ENCODE measurements around the gene UQCR10.

UQCR10 gene

GRCh38 chr22:29801796-29802195 lies 34.6 kb downstream of the UQCR10 start:
- ChIA-PET POLR2A (no interaction called here), CTCF (no interaction called here)
- Histone ChIP-seq H3K4me1 (ENCODE audit: control insufficient read depth, insufficient read depth, low read length) (no peaks in the 10 kb centered on the region), H3K36me3 (ENCODE audit: control insufficient read depth in 2 of 2, insufficient read depth in 1 of 2, low read length in 2 of 2) (peaks cover 22 to 89% of the 10 kb centered on the region in 2 experiments), H3K4me3 (ENCODE audit: low read depth, low read length) (no peak overlapping the region), H3K9me3 (ENCODE audit: control insufficient read depth, insufficient read depth, low read depth, low read length) (no peaks in the 10 kb centered on the region), H3K27ac (ENCODE audit: extremely low read depth, low read depth, low read length) (no peak overlapping the region)
- TF ChIP-seq ZNF624 (tag by site-specific recombination; IDR thresholded peaks at IDR 0.05) (no peak), REPIN1 (tag by site-specific recombination; IDR thresholded peaks at IDR 0.05; ENCODE audit: low read depth) (no peak)

GRCh38 chr22:29803190-29803589 lies 36.0 kb downstream of the UQCR10 start:
- Histone ChIP-seq H3K4me1 (ENCODE audit: control insufficient read depth, insufficient read depth, low read length) (no peaks in the 10 kb centered on the region), H3K36me3 (ENCODE audit: control insufficient read depth in 2 of 2, insufficient read depth in 1 of 2, low read length in 2 of 2) (peaks cover 34 to 91% of the 10 kb centered on the region in 2 experiments), H3K9me3 (ENCODE audit: control insufficient read depth, insufficient read depth, low read depth, low read length) (no peaks in the 10 kb centered on the region), H3K4me3 (ENCODE audit: low read depth, low read length) (no peak overlapping the region), H3K27ac (ENCODE audit: extremely low read depth, low read depth, low read length) (no peak overlapping the region)
- peak; percentile 61; the same call in 1 of the 2 replicates for TF ChIP-seq ZNF768 (tag by site-specific recombination; IDR thresholded peaks at IDR 0.05)
- TF ChIP-seq ZNF785 (tag by site-specific recombination; IDR thresholded peaks at IDR 0.05) = no peak
- TF ChIP-seq, protein P1, sequence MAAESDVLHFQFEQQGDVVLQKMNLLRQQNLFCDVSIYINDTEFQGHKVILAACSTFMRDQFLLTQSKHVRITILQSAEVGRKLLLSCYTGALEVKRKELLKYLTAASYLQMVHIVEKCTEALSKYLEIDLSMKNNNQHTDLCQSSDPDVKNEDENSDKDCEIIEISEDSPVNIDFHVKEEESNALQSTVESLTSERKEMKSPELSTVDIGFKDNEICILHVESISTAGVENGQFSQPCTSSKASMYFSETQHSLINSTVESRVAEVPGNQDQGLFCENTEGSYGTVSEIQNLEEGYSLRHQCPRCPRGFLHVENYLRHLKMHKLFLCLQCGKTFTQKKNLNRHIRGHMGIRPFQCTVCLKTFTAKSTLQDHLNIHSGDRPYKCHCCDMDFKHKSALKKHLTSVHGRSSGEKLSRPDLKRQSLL (tag by site-specific recombination; IDR thresholded peaks at IDR 0.05) = no peak
- TF ChIP-seq ZNF280C (tag by site-specific recombination; IDR thresholded peaks at IDR 0.05) = no peak
- no peak for TF ChIP-seq ZSCAN30 (tag by site-specific recombination; IDR thresholded peaks at IDR 0.05)
- ChIA-PET CTCF (interaction anchor here (0.9 to 2.2 kb wide), 2 partner anchors 202 to 213 kb away, joined by 3 to 9 read pairs; no protein-coding TSS in a partner anchor), POLR2A (no interaction called here)

DNA sequence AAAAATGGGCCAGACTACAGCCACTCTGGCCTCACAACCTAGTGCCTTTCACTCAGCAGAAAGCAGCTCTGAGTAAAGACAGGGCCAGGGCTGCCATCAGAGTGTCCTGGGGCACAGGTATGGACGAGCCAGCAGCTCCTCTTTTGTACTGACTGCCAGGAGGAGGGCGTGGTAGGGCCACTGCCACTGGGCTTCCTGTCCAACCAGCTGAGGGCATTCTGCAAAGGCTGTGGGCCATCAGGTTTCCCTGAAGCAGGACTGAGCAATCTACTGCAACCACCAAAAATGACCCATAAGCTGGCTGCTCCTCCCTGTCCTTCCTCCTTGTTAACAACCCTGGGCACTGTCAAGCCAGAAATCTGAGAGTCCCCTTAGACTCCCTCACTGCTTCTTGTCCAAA lies 37.8 kb downstream of the UQCR10 start:
- H3K9me3 ChIP-seq (ENCODE audit: control insufficient read depth, insufficient read depth, low read depth, low read length) = no peaks in the 10 kb centered on the region
- peaks cover 44 to 83% of the 10 kb centered on the region in 2 experiments for H3K36me3 ChIP-seq (ENCODE audit: control insufficient read depth in 2 of 2, insufficient read depth in 1 of 2, low read length in 2 of 2)
- no peaks in the 10 kb centered on the region for H3K4me1 ChIP-seq (ENCODE audit: control insufficient read depth, insufficient read depth, low read length)
- H3K27ac ChIP-seq (ENCODE audit: extremely low read depth, low read depth, low read length) = no peak overlapping the region
- H3K4me3 ChIP-seq (ENCODE audit: low read depth, low read length) = no peak overlapping the region
- ChIA-PET POLR2A (no interaction called here), CTCF (interaction anchor here (0.8 to 2.2 kb wide), 2 partner anchors 16 to 200 kb away, joined by 3 to 9 read pairs; no protein-coding TSS in a partner anchor)
- TF ChIP-seq, protein P2, sequence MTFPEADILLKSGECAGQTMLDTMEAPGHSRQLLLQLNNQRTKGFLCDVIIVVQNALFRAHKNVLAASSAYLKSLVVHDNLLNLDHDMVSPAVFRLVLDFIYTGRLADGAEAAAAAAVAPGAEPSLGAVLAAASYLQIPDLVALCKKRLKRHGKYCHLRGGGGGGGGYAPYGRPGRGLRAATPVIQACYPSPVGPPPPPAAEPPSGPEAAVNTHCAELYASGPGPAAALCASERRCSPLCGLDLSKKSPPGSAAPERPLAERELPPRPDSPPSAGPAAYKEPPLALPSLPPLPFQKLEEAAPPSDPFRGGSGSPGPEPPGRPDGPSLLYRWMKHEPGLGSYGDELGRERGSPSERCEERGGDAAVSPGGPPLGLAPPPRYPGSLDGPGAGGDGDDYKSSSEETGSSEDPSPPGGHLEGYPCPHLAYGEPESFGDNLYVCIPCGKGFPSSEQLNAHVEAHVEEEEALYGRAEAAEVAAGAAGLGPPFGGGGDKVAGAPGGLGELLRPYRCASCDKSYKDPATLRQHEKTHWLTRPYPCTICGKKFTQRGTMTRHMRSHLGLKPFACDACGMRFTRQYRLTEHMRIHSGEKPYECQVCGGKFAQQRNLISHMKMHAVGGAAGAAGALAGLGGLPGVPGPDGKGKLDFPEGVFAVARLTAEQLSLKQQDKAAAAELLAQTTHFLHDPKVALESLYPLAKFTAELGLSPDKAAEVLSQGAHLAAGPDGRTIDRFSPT (tag by site-specific recombination; IDR thresholded peaks at IDR 0.05) = no peak
- no peak for TF ChIP-seq ZNF266 (tag by site-specific recombination; IDR thresholded peaks at IDR 0.05; ENCODE audit: low read depth)
- no peak for TF ChIP-seq ZBTB10 (tag by site-specific recombination; IDR thresholded peaks at IDR 0.05)
- TF ChIP-seq, protein P3, sequence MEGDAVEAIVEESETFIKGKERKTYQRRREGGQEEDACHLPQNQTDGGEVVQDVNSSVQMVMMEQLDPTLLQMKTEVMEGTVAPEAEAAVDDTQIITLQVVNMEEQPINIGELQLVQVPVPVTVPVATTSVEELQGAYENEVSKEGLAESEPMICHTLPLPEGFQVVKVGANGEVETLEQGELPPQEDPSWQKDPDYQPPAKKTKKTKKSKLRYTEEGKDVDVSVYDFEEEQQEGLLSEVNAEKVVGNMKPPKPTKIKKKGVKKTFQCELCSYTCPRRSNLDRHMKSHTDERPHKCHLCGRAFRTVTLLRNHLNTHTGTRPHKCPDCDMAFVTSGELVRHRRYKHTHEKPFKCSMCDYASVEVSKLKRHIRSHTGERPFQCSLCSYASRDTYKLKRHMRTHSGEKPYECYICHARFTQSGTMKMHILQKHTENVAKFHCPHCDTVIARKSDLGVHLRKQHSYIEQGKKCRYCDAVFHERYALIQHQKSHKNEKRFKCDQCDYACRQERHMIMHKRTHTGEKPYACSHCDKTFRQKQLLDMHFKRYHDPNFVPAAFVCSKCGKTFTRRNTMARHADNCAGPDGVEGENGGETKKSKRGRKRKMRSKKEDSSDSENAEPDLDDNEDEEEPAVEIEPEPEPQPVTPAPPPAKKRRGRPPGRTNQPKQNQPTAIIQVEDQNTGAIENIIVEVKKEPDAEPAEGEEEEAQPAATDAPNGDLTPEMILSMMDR (tag by site-specific recombination; IDR thresholded peaks at IDR 0.05) = no peak
- no peak for TF ChIP-seq ZNF366 (tag by site-specific recombination; conservative IDR thresholded peaks at IDR 0.05)

All from HEK293 (cell line).